Osteocyte (in vitro differentiated cells): ENCODE results near the gene LRBA. TPM values are rescaled to one million over a fixed set of nuclear protein-coding genes. Genes with fewer than 3 reads are reported as not detected.
A peak's percentile ranks its signal among the peaks of the same experiment; 100 is the strongest.

ENCODE experiments used
- DNase-seq: peaks from one replicate; pipeline ENCODE4 v3.0.0; 2021; ENCODE audit warnings: mixed read lengths; ENCODE audit not compliant: unreplicated experiment; ENCODE audit errors: extremely low spot score
- H3K27ac Mint-ChIP-seq: one replicate; pipeline ENCODE4 v1.8.0; 2021; ENCODE audit warnings: mild to moderate bottlenecking, mixed read lengths; ENCODE audit not compliant: unreplicated experiment
- H3K27me3 Mint-ChIP-seq: one replicate; pipeline ENCODE4 v1.8.0; 2021; ENCODE audit warnings: mixed read lengths; ENCODE audit not compliant: unreplicated experiment
- H3K36me3 Mint-ChIP-seq: one replicate; pipeline ENCODE4 v1.8.0; 2021; ENCODE audit warnings: mixed read lengths; ENCODE audit not compliant: unreplicated experiment
- H3K4me1 Mint-ChIP-seq: one replicate; pipeline ENCODE4 v1.8.0; 2021; ENCODE audit warnings: mixed read lengths; ENCODE audit not compliant: unreplicated experiment
- H3K4me3 Mint-ChIP-seq: one replicate; pipeline ENCODE4 v1.8.0; 2021; ENCODE audit warnings: mild to moderate bottlenecking, moderate library complexity, mixed read lengths; ENCODE audit not compliant: unreplicated experiment
- H3K9me3 Mint-ChIP-seq: one replicate; pipeline ENCODE4 v1.8.0; 2021; ENCODE audit warnings: mixed read lengths; ENCODE audit not compliant: unreplicated experiment
- total RNA-seq: library from RNA; stranded (reverse); gene quantifications from 2 replicates; pipeline ENCODE4 v1.2.1, GENCODE V29; 2021
- TF ChIP-seq, protein P1 (sequence below): fragments of 200-600 bp; sonication (generic); IDR thresholded peaks from 2 replicates; pipeline ENCODE4 v1.5.0; 2021; ENCODE audit warnings: antibody characterized with exemption, mild to moderate bottlenecking, moderate library complexity

LRBA gene
- total RNA-seq, 1 donor from 2014 or later: 40.8 TPM

DNA sequence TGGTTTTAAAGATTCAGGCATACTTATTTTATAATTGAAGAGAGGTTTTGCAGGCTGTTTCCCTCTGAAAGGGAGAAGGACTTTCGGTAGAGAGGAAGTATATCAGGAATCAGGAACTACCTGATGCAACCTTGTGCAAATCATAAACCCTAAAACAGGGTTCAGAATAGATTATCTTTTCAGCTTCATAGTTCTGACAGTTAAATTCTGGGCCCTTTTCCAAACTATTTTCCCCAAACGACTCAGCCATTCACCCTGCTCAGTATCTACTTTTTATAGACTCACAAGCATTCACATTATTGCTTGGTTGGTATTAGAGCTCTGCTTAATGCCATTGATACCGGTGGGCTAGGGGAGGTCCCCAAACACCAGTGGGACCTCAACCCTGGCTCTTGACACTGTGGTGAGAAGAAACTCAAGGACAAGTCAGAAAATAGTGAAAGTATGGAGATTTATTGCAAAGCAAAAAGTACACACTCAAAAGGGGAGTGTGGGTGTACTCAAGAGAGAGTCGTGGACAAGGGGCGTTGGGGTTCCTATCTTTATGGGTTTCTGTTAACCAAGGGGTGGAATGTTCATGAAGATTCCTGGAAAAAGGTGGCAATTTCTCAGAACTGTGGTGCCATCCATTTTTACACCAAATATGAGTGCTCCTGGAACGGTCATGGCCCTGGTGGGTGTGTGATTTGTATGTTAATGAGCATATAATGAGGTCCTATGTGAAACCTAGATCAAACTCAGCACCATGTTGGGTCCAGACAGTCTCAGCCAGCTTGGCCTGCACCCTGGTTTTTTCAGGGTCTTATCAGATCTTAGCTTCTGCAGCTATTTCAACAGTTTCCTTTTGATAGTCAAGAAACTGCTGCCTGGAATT, 698.5 kb downstream of the LRBA start:
- TF ChIP-seq, protein P1, sequence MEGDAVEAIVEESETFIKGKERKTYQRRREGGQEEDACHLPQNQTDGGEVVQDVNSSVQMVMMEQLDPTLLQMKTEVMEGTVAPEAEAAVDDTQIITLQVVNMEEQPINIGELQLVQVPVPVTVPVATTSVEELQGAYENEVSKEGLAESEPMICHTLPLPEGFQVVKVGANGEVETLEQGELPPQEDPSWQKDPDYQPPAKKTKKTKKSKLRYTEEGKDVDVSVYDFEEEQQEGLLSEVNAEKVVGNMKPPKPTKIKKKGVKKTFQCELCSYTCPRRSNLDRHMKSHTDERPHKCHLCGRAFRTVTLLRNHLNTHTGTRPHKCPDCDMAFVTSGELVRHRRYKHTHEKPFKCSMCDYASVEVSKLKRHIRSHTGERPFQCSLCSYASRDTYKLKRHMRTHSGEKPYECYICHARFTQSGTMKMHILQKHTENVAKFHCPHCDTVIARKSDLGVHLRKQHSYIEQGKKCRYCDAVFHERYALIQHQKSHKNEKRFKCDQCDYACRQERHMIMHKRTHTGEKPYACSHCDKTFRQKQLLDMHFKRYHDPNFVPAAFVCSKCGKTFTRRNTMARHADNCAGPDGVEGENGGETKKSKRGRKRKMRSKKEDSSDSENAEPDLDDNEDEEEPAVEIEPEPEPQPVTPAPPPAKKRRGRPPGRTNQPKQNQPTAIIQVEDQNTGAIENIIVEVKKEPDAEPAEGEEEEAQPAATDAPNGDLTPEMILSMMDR: no peak
- peaks cover 13% of the 10 kb centered on the region for H3K36me3 Mint-ChIP-seq
- no peaks in the 10 kb centered on the region for H3K9me3 Mint-ChIP-seq
- H3K4me1 Mint-ChIP-seq: peaks cover 8% of the 10 kb centered on the region
- no peaks in the 10 kb centered on the region for H3K27me3 Mint-ChIP-seq
- no peak overlapping the region for H3K27ac Mint-ChIP-seq
- no peak overlapping the region for H3K4me3 Mint-ChIP-seq
- no peak for DNase-seq

DNA sequence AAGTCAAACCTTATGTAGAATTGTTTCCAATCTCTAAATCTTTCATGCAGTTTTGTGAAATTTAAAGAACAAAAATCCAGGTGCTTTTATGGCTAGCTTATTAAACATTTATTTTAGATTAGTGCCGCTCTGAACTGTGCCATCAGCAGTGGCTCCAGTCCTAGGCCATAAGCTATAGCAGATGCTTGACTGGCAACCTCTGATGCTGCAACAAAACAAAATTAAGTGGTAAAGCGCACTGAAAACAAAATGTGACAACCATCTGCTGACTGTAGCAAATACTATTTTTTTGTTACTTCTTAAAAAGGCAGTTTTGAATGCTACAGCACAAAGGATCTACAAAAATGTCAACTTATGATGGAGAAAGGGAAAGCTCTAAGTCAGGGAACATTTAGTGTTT, 699.4 kb downstream of the LRBA start:
- H3K27ac Mint-ChIP-seq: no peak overlapping the region

DNA sequence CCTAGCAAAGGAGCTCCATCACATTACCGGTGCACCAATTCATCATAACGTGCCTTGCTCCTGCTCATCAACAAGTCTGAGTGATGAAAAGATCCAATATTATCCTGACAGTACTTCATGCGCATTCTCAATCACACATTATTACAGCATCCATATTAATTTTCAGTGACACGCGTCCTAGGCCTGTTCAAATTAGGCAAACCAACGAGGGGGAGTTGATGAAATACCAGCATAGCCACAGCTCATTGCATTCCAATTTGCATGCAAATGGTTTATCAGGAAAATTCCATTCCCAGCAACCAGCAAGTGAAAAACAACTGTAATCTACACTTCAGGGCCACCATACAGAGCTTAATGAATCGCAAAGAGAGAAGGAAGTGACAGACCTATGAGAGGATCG, 699.9 kb downstream of the LRBA start:
- peaks cover 9% of the 10 kb centered on the region for H3K36me3 Mint-ChIP-seq
- H3K4me1 Mint-ChIP-seq: peaks cover 22% of the 10 kb centered on the region
- no peak overlapping the region for H3K27ac Mint-ChIP-seq
- H3K4me3 Mint-ChIP-seq: no peak overlapping the region
- DNase-seq: no peak
- no peaks in the 10 kb centered on the region for H3K27me3 Mint-ChIP-seq
- TF ChIP-seq, protein P1: no peak
- H3K9me3 Mint-ChIP-seq: no peaks in the 10 kb centered on the region

More for the DNA sequence above, 699.4 kb downstream of the LRBA start:
- Mint-ChIP-seq H3K9me3 (no peaks in the 10 kb centered on the region), H3K4me3 (no peak overlapping the region), H3K27me3 (no peaks in the 10 kb centered on the region), H3K4me1 (peaks cover 17% of the 10 kb centered on the region), H3K36me3 (peaks cover 9% of the 10 kb centered on the region)
- no peak for DNase-seq
- TF ChIP-seq, protein P1: no peak

DNA sequence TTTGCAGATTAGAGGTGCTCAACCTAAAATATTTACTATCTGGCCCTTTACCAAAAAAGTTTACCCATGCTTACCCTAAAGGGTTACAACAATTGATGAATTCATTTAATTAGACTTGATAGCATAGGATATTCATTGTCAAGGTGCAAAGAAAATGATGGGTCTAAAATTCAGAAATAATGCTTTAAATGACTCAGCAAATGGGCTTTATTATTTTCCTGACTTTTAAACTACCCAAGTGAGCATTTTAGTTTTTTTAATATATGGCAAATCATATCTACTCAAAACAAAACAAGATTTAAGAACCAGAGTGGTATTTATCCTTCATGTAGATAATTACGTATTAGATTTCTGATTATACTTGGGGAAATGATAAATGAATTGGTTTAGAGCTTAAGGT, 701.1 kb downstream of the LRBA start:
- H3K27me3 Mint-ChIP-seq: no peaks in the 10 kb centered on the region
- H3K36me3 Mint-ChIP-seq: peaks cover 6% of the 10 kb centered on the region
- no peak overlapping the region for H3K4me3 Mint-ChIP-seq
- peaks cover 30% of the 10 kb centered on the region for H3K4me1 Mint-ChIP-seq
- no peaks in the 10 kb centered on the region for H3K9me3 Mint-ChIP-seq
- DNase-seq: no peak
- H3K27ac Mint-ChIP-seq: no peak overlapping the region
- TF ChIP-seq, protein P1: no peak

DNA sequence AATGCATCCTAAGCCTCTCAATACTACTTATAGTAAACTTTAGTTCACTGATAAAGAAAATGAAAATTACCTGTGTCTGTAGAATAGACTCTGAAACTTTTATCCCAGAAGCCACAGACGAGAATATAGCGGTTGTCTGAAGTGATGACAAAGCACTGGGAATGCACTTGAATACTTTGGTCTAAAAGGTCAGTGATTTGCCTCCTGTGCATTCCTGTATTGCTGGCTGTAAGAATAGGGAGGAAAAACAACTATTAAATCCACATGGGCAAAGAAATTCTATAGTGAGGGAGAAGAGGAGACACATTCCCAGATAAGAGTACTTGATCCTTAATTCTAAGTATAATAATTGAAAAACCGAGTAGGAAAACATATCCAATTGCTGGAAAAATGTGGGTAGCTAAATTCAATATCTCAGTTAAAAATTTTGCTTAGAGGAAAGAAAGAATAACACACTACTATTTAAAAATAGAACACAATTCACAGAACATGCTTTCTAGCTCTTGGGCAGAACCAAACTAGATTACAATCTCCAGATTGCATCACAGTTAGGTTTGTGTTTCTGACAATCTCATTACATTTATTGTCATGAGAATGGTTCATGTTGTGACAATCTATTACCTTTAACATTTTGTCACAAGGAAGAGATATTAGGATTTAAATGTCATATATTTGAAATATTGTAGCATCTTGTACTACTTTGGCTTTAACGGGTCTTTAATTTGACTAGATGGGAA, 704.8 kb downstream of the LRBA start:
- Mint-ChIP-seq H3K36me3 (peaks cover 1% of the 10 kb centered on the region), H3K9me3 (no peaks in the 10 kb centered on the region), H3K27me3 (no peaks in the 10 kb centered on the region), H3K4me1 (peaks cover 44% of the 10 kb centered on the region), H3K4me3 (no peak overlapping the region), H3K27ac (peak overlapping the region; percentile 66)
- TF ChIP-seq, protein P1: no peak
- DNase-seq: no peak
